Heart right ventricle (tissue), 16 donors: Measurements from ENCODE around the gene GGACT. TPM values are rescaled to one million over a fixed set of nuclear protein-coding genes. Genes with fewer than 3 reads are reported as not detected.

Experiments used
- ATAC-seq, 8 donors: fragments of 200-7000 bp; cut with Tn5 transposase; one replicate each; pipeline ENCODE4 v1.9.1; 2020; ENCODE audit warnings: mild to moderate bottlenecking in 8 of 8, moderate library complexity in 8 of 8, moderate number of reproducible peaks in 1 of 8
- DNase-seq, 2 donors: peaks; one replicate each; pipeline ENCODE4 v3.0.0-alpha.2; 2020
- H3K27ac ChIP-seq, 10 donors: fragments of 200-600 bp; sonication (generic) in 2 of 10; one replicate each; pipeline versions ENCODE4 v1.5.0 to v1.8.0; 2020 to 2022; ENCODE audit warnings: mild to moderate bottlenecking in 3 of 10
- H3K27me3 ChIP-seq, 7 donors: fragments of 200-600 bp; one replicate each; pipeline ENCODE4 v1.8.0; 2021 to 2022; ENCODE audit warnings: mild to moderate bottlenecking in 2 of 7
- H3K36me3 ChIP-seq, 9 donors: fragments of 200-600 bp; sonication (generic) in 1 of 9; one replicate each; pipeline versions ENCODE4 v1.5.0 to v1.8.0; 2020 to 2022; ENCODE audit warnings: mild to moderate bottlenecking in 2 of 9
- H3K4me1 ChIP-seq, 9 donors: fragments of 200-600 bp; sonication (generic) in 1 of 9; one replicate each; pipeline versions ENCODE4 v1.5.0 to v1.8.0; 2020 to 2022; ENCODE audit warnings: mild to moderate bottlenecking in 4 of 9
- H3K4me3 ChIP-seq, 10 donors: fragments of 200-600 bp; sonication (generic) in 2 of 10; one replicate each; pipeline versions ENCODE4 v1.5.0 to v1.8.0; 2020 to 2022; ENCODE audit warnings: mild to moderate bottlenecking in 7 of 10, moderate library complexity in 2 of 10
- H3K9me3 ChIP-seq, 11 donors: fragments of 200-600 bp in 10 of 11; sonication (generic) in 2 of 11; one replicate each; pipeline versions ENCODE4 v1.5.0 to v1.8.0; 2013 to 2022; ENCODE audit warnings: mild to moderate bottlenecking in 2 of 11, control low read depth in 1 of 11, moderate library complexity in 1 of 11
- WGBS, 2 donors: extraction: QIAGEN DNeasy Blood & Tissue Kit; methylation state at CpG; one replicate each; pipeline ENCODE4 v1.1.7; 2013; ENCODE audit warnings: inconsistent platforms in 1 of 2; 5-methylcytosine and 5-hydroxymethylcytosine counted together
- intact Hi-C, 10 donors: fragments of 100-400 bp; cut with DNase I; formaldehyde crosslinking; loops; one replicate each; pipeline versions ENCODE4 v1.11.1 to v1.14.2; 2022
- polyA plus RNA-seq, 2 donors: library from polyadenylated mRNA; stranded (reverse); fragments of 200-250 nt; gene quantifications; one replicate each; pipeline ENCODE4 v1.2.3, GENCODE V29; 2013
- total RNA-seq, 10 donors: library from RNA; stranded (reverse); fragmentation: NEBNext Ultra II Directional in 3 of 10; extraction: Animal tissue kit (Norgen Biotek cat#: 25700) in 3 of 10; gene quantifications; one replicate each; pipeline versions ENCODE4 v1.2.1 to v1.2.4, GENCODE V29; 2021 to 2023
- TF ChIP-seq, protein P1 (sequence below), 9 donors: fragments of 200-600 bp; sonication (generic) in 2 of 9; IDR thresholded peaks; one replicate each; pipeline versions ENCODE4 v1.5.0 to v1.8.0; 2021 to 2022; ENCODE audit warnings: antibody characterized with exemption in 9 of 9, mild to moderate bottlenecking in 5 of 9, moderate library complexity in 1 of 9
- donor health status: Arrhythmogenic right ventricular cardiomyopathy.
- donor health status: ischemic (EF 13 %, LVEDD 7.1; RV severe dilation, severe dysfunction).
- donor health status: healthy with polysubstance abuse.
- donor health status: DM: no; HTN: yes; CAD: no.
- donor health status: DM: no; HTN: no; CAD: no.
- donor health status: ischemic (EF 25% LVEDD 6.9; RV normal size, moderate dysfunction).
- donor health status: ischemic (EF 25% LVEDD 5.7; RV mildly dilated, moderate dysfunction).
- donor health status: healthy.
- donor health status: DM: yes; HTN: yes; CAD: no.
- donor health status: Ischemic cardiomyopathy.
- donor health status: ischemic (EF 35%, LVEDD 5.7; RV mildly dilated, moderate dysfunction).
- donor health status: nonischemic (EF 11% LVEDD 7.7; RV severe dilation, severe dysfunction).
- donor health status: DM: yes; HTN: yes; CAD: no.
- donor health status: PGD.
- donor health status: ischemic (EF 29% LVEDD 5.4; RV normal size, mild dysfunction).
- donor health status: nonischemic (EF 23%, LVEDD 6.1; RV moderate dilation, normal function).

The GGACT gene
- total and polyA plus RNA-seq, 12 donors: 0.51 to 3.5 (median 1.6) TPM

GRCh38 chr13:100541897-100542825, 46.4 kb downstream of the GGACT start:
- no peak overlapping the region for H3K4me3 ChIP-seq
- peaks cover 0 to 12% (median 0%) of the 10 kb centered on the region in 9 donors for H3K4me1 ChIP-seq
- 93% methylated on average over 18 of the region's 18 CpGs for WGBS, 2 donors
- no peaks in the 10 kb centered on the region for H3K36me3 ChIP-seq
- H3K9me3 ChIP-seq: peaks cover 0 to 13% (median 0%) of the 10 kb centered on the region in 11 donors
- H3K27me3 ChIP-seq: no peaks in the 10 kb centered on the region
- DNase-seq (no peak), ATAC-seq (no peak)
- H3K27ac ChIP-seq: no peak overlapping the region
- TF ChIP-seq, protein P1, sequence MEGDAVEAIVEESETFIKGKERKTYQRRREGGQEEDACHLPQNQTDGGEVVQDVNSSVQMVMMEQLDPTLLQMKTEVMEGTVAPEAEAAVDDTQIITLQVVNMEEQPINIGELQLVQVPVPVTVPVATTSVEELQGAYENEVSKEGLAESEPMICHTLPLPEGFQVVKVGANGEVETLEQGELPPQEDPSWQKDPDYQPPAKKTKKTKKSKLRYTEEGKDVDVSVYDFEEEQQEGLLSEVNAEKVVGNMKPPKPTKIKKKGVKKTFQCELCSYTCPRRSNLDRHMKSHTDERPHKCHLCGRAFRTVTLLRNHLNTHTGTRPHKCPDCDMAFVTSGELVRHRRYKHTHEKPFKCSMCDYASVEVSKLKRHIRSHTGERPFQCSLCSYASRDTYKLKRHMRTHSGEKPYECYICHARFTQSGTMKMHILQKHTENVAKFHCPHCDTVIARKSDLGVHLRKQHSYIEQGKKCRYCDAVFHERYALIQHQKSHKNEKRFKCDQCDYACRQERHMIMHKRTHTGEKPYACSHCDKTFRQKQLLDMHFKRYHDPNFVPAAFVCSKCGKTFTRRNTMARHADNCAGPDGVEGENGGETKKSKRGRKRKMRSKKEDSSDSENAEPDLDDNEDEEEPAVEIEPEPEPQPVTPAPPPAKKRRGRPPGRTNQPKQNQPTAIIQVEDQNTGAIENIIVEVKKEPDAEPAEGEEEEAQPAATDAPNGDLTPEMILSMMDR (IDR thresholded peaks at IDR 0.05): no peak
- intact Hi-C loops: no loop called here

DNA sequence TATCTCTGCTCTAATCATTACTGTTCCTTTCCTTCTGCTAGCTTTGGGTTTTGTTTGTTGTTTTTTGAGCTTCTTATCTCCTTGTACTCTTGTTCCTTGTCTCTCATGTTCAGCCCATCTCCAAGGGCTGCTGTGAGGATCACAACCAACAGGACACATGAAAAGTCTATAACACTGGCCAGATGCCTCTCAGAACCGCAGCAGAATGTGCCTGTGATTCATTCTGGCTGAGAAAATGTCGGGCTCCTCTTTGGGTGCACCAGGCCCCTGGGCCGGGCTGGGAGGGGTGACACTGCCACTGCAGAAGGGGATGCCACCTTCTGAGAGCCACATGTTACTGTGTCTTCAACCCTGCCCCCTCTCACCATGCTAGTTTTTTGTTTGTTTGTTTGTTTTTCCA, 48.0 kb downstream of the GGACT start:
- Histone ChIP-seq H3K4me3 (no peak overlapping the region), H3K27ac (no peak overlapping the region), H3K36me3 (no peaks in the 10 kb centered on the region), H3K27me3 (no peaks in the 10 kb centered on the region), H3K9me3 (peaks cover 0 to 13% (median 0%) of the 10 kb centered on the region in 11 donors), H3K4me1 (peaks cover 0 to 14% (median 0%) of the 10 kb centered on the region in 9 donors)
- WGBS, 2 donors: 70 to 76% methylated on average over 3 of the region's 3 CpGs
- intact Hi-C loops: no loop called here
- ATAC-seq (no peak), DNase-seq (no peak)
- TF ChIP-seq, protein P1 (IDR thresholded peaks at IDR 0.05): no peak

DNA sequence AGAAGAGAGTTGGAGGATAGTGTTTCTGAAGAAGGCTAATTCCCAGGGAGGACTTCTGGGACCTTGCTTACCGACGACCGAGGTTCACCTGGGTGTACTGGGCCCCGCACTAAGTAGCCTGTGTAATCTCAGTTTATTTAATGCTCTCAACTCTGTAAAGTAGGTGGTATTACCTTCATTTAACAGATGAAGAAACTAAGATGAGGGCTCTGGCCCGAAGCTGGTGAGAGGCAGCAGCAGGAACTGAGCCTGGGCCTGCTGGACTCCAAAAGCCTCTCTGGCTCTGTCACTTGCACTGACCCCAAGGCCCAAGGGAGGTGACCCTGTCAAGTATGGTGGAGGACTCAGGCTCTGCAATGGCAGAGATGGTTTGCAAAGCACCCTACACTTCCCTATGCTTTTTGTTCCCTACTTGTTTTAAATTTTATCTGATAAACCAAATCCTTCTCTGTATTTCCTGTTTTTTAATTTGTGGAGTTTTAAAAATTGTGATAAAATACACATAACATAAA, 50.6 kb downstream of the GGACT start:
- H3K27ac ChIP-seq: no peak overlapping the region
- no peaks in the 10 kb centered on the region for H3K27me3 ChIP-seq
- no peak for ATAC-seq
- H3K4me1 ChIP-seq: peaks cover 0 to 6% (median 0%) of the 10 kb centered on the region in 9 donors
- H3K9me3 ChIP-seq: peaks cover 0 to 13% (median 0%) of the 10 kb centered on the region in 11 donors
- no peak for DNase-seq
- 95 to 100% methylated on average over 5 of the region's 5 CpGs for WGBS, 2 donors
- TF ChIP-seq, protein P1 (IDR thresholded peaks at IDR 0.05): no peak
- intact Hi-C loops: no loop called here
- H3K36me3 ChIP-seq: no peaks in the 10 kb centered on the region
- H3K4me3 ChIP-seq: no peak overlapping the region

DNA sequence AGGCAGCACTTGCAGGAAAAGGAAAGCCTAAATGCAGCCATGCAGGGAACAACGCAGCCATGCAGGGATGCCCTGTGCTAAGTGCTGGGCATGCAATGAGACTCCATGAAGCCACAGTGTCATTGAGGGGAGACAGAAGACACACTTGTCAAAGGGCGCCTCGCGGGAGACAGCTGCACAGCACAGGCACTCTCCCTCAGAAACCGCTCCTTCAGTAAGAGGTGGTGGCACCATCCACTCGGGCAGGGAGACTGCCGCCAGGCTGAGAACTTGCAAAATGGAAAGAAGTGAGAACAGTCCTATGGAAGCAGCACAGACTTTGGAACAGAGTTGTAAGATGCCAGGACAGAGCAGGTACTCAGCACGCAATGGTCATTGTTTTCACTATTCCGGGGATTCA, 51.1 kb downstream of the GGACT start:
- H3K4me3 ChIP-seq: no peak overlapping the region
- TF ChIP-seq, protein P1 (IDR thresholded peaks at IDR 0.05): no peak
- ATAC-seq: no peak
- 91 to 95% methylated on average over 9 of the region's 9 CpGs for WGBS, 2 donors
- H3K9me3 ChIP-seq: peaks cover 0 to 13% (median 0%) of the 10 kb centered on the region in 11 donors
- intact Hi-C loops: no loop called here
- DNase-seq: no peak
- no peaks in the 10 kb centered on the region for H3K27me3 ChIP-seq
- H3K36me3 ChIP-seq: peaks cover 0 to 2% (median 0%) of the 10 kb centered on the region in 9 donors
- peaks cover 0 to 3% (median 0%) of the 10 kb centered on the region in 9 donors for H3K4me1 ChIP-seq
- H3K27ac ChIP-seq: no peak overlapping the region
